Stomach (tissue), 4 donors: Measurements from ENCODE around the gene MDM2.

Experiments
- POLR2A ChIP-seq, 4 donors: fragments of 450-650 bp; IDR thresholded peaks; one replicate each; pipeline ENCODE4 v1.6.1; 2016; ENCODE audit warnings: antibody characterized with exemption in 4 of 4, control low read depth in 2 of 4, mild to moderate bottlenecking in 1 of 4, moderate library complexity in 1 of 4
- TF ChIP-seq, protein P1 (sequence below), 7 experiments: fragments of 450-650 bp in 4 of 7; fragments of 200-600 bp in 3 of 7; sonication (generic) in 3 of 7; IDR thresholded peaks; one replicate each; pipeline ENCODE4 v1.5.1; 2016 to 2019; ENCODE audit warnings: antibody characterized with exemption in 7 of 7, control low read depth in 2 of 7, mild to moderate bottlenecking in 1 of 7

DNA sequence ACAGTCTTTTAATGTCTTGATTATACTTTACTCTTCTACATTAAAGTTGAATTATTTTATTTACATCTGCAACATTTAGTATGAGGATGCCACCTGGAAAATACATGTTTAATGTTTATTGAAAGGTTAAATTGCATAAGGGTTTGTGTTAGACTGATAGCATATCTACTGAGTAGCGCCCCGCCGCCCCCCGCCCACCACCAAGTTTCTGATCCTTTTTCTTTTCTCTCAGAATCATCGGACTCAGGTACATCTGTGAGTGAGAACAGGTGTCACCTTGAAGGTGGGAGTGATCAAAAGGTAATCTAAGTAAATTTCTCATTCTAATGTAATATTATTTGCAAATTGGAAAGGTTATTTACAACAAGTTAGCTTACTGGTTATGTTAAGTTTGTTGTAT, 16.2 kb downstream of the MDM2 start:
- TF ChIP-seq, protein P1, sequence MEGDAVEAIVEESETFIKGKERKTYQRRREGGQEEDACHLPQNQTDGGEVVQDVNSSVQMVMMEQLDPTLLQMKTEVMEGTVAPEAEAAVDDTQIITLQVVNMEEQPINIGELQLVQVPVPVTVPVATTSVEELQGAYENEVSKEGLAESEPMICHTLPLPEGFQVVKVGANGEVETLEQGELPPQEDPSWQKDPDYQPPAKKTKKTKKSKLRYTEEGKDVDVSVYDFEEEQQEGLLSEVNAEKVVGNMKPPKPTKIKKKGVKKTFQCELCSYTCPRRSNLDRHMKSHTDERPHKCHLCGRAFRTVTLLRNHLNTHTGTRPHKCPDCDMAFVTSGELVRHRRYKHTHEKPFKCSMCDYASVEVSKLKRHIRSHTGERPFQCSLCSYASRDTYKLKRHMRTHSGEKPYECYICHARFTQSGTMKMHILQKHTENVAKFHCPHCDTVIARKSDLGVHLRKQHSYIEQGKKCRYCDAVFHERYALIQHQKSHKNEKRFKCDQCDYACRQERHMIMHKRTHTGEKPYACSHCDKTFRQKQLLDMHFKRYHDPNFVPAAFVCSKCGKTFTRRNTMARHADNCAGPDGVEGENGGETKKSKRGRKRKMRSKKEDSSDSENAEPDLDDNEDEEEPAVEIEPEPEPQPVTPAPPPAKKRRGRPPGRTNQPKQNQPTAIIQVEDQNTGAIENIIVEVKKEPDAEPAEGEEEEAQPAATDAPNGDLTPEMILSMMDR (IDR thresholded peaks at IDR 0.05), result no peak
- no peak for TF ChIP-seq POLR2A (IDR thresholded peaks at IDR 0.05)
